DND-41 (cell line): Measurements from ENCODE around the gene GSE1.

ENCODE experiments used
- CTCF ChIP-seq: IDR thresholded peaks from 2 replicates; pipeline ENCODE4 v1.5.1; 2012; ENCODE audit warnings: borderline replicate concordance, low read length, moderate library complexity, mild to moderate bottlenecking; ENCODE audit not compliant: poor library complexity, severe bottlenecking; ENCODE audit errors: extremely low read depth
- EZH2 ChIP-seq: IDR thresholded peaks from 3 replicates; pipeline ENCODE4 v1.6.1; 2012; ENCODE audit warnings: borderline replicate concordance, low read depth, mild to moderate bottlenecking, moderate library complexity, low read length, inconsistent platforms; ENCODE audit not compliant: severe bottlenecking

GRCh38 chr16:85615852-85616606, 2.9 kb downstream of the GSE1 start:
- TF ChIP-seq CTCF (peak; percentile 95), EZH2 (no peak)
